Bronchial epithelial cell (primary cell): Measurements from ENCODE around the gene EEF2K. TPM values are rescaled to one million over a fixed set of nuclear protein-coding genes. Genes with fewer than 3 reads are reported as not detected.

Source experiments
- DNase-seq: peaks from one replicate; pipeline ENCODE4 v3.0.0-alpha.2; 2010; ENCODE audit warnings: low read depth
- FAIRE-seq: peaks from 2 replicates; lab custom pipeline; 2011; peaks lifted over from hg19 to GRCh38; lab: Jason Lieb, UNC
- H3K27me3 ChIP-seq: 2 replicates; pipeline ENCODE4 v1.5.1; 2011; ENCODE audit warnings: low read length; ENCODE audit not compliant: control insufficient read depth, insufficient read depth
- H3K36me3 ChIP-seq: 2 replicates; pipeline ENCODE4 v1.5.1; 2011; ENCODE audit warnings: low read length; ENCODE audit not compliant: control insufficient read depth, insufficient read depth
- H3K4me3 ChIP-seq: 2 replicates; pipeline ENCODE4 v1.5.1; 2011; ENCODE audit warnings: mild to moderate bottlenecking, low read depth, low read length, control low read depth
- total RNA-seq: library from RNA; depleted of rRNA; stranded (reverse); fragments of >200 nt; gene quantifications from 2 replicates; pipeline ENCODE4 v1.2.1, GENCODE V29; 2014
- TF ChIP-seq, protein P1 (sequence below): IDR thresholded peaks from 2 replicates; pipeline ENCODE4 v1.5.1; 2011; ENCODE audit warnings: mild to moderate bottlenecking, moderate library complexity, low read length, control low read depth, inconsistent platforms; ENCODE audit not compliant: insufficient read depth, severe bottlenecking

Gene EEF2K
- 4.2 and 6.3 TPM in 2 replicates for total RNA-seq

DNA sequence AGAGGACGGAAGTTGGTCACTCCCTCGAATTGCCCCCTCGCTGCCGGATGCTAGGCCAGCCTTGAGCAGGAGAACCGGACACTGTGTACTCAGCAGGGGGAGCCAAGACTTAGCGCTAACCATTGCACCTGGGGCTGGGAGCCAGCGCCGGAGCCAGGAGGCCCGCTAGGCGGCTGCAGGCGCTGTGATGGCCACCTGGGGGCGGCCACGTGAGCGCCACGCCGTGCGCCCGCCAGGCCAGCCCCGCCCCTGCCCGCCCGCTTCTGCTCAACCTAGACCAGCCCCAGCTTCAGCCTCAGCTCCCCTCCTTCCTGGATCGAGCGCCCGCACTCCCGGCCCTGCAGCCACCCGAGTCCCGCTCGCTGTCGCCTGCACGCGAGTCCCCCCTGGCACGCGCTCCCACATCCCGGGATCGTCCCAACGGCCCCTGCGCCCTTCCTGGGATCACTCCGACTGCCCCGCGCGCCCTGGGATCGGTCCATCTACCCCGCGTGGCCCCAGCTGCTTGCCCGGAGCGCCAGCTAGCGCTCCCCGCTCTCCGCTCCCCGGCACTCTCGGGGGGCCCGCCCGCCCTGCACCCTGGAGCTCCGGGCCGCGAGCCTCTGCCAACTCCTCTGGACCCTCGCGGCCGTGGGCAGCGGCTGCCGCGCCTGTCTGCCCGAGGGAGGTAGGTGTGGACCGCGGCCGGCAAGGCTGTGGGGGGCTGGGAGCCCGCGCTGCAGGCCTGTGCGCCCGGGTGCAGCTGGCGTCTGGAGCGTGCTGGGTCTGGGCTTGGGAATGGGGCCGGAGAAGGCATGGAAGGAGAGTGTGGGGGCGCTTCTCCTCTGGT lies at the start of gene EEF2K:
EEF2K (plus strand) TSS at position 266 of the 829 bp plus-strand sequence. CDS start 19,452 bp downstream, outside the sequence.
- FAIRE-seq (no peak), DNase-seq (peak; percentile 86)
- Histone ChIP-seq H3K27me3 (no peaks in the 10 kb centered on the region), H3K4me3 (peak within 1 kb of the TSS; percentile 84), H3K36me3 (no peaks in the 10 kb centered on the region)
- TF ChIP-seq, protein P1, sequence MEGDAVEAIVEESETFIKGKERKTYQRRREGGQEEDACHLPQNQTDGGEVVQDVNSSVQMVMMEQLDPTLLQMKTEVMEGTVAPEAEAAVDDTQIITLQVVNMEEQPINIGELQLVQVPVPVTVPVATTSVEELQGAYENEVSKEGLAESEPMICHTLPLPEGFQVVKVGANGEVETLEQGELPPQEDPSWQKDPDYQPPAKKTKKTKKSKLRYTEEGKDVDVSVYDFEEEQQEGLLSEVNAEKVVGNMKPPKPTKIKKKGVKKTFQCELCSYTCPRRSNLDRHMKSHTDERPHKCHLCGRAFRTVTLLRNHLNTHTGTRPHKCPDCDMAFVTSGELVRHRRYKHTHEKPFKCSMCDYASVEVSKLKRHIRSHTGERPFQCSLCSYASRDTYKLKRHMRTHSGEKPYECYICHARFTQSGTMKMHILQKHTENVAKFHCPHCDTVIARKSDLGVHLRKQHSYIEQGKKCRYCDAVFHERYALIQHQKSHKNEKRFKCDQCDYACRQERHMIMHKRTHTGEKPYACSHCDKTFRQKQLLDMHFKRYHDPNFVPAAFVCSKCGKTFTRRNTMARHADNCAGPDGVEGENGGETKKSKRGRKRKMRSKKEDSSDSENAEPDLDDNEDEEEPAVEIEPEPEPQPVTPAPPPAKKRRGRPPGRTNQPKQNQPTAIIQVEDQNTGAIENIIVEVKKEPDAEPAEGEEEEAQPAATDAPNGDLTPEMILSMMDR, result peak; percentile 82

- FAIRE-seq (no peak), DNase-seq (no peak)
- peaks cover 4% of the 10 kb centered on the region for H3K27me3 ChIP-seq
- H3K4me3 ChIP-seq, result no peak overlapping the region
- TF ChIP-seq, protein P1, result no peak
- H3K36me3 ChIP-seq, result no peaks in the 10 kb centered on the region
Measured at GRCh38 chr16:22161401-22161800, 44.7 kb upstream of the EEF2K start.

GRCh38 chr16:22161999-22162655 lies 44.0 kb upstream of the EEF2K start, which contains the start of gene SDR42E2:
TSS of gene SDR42E2 (plus strand) at chr16:22162506. CDS start at chr16:22165583, 3,077 bp downstream.
- H3K4me3 ChIP-seq, result no peak within 1 kb of the TSS
- TF ChIP-seq, protein P1, result no peak
- no peak for FAIRE-seq
- DNase-seq, result no peak
- H3K27me3 ChIP-seq, result peaks cover 4% of the 10 kb centered on the region
- no peaks in the 10 kb centered on the region for H3K36me3 ChIP-seq

GRCh38 chr16:22162656-22163009 lies 43.4 kb upstream of the EEF2K start:
- TF ChIP-seq, protein P1, result no peak
- Histone ChIP-seq H3K27me3 (peaks cover 4% of the 10 kb centered on the region), H3K4me3 (no peak overlapping the region), H3K36me3 (no peaks in the 10 kb centered on the region)
- DNase-seq, result no peak
- no peak for FAIRE-seq

GRCh38 chr16:22163806-22164205 lies 42.3 kb upstream of the EEF2K start:
- peaks cover 4% of the 10 kb centered on the region for H3K27me3 ChIP-seq
- TF ChIP-seq, protein P1, result no peak
- FAIRE-seq (no peak), DNase-seq (no peak)
- no peaks in the 10 kb centered on the region for H3K36me3 ChIP-seq
- H3K4me3 ChIP-seq, result no peak overlapping the region
